ENCODE measurements around the gene LTO1.

The LTO1 gene

GRCh38 chr11:69645801-69646492, 29.2 kb downstream of the LTO1 start:
- no peak for DNase-seq (ENCODE audit: low spot score)

DNA sequence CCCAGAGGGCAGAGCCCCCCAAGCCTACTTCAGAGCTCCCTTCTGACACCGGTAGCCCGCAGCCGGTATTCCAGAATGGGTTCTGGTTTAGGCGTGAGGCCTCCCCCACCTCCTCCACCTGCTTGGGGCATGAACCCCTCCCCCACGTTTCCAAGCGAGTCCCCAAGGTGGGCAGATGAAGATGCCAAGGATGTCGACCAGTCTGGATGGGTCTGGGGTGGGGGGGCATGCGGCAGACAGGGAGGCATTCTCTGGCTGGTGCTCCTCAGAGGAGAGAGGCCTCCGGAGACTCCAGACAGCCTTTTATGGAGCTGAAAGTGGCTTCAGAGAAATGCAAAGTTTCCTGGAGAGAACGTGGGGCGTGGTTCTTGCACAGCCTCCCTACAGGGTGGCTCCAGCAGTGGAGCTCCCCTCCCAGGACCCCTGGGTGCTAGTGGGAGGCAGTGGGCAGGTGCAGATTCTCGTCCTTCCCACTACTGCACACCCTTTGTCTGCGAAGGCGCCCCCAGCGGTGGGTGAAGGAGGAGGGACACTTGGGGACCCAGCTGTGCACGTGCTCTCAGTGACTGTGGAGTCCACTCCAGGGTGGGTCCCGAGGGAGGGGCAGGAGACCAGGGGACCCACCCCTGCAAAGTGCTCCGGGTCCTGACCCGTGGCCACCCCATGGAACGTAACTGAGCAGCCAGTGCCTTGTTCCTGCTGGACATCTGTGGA, 30.0 kb downstream of the LTO1 start:
- DNase-seq (ENCODE audit: low spot score), result no peak

DNA sequence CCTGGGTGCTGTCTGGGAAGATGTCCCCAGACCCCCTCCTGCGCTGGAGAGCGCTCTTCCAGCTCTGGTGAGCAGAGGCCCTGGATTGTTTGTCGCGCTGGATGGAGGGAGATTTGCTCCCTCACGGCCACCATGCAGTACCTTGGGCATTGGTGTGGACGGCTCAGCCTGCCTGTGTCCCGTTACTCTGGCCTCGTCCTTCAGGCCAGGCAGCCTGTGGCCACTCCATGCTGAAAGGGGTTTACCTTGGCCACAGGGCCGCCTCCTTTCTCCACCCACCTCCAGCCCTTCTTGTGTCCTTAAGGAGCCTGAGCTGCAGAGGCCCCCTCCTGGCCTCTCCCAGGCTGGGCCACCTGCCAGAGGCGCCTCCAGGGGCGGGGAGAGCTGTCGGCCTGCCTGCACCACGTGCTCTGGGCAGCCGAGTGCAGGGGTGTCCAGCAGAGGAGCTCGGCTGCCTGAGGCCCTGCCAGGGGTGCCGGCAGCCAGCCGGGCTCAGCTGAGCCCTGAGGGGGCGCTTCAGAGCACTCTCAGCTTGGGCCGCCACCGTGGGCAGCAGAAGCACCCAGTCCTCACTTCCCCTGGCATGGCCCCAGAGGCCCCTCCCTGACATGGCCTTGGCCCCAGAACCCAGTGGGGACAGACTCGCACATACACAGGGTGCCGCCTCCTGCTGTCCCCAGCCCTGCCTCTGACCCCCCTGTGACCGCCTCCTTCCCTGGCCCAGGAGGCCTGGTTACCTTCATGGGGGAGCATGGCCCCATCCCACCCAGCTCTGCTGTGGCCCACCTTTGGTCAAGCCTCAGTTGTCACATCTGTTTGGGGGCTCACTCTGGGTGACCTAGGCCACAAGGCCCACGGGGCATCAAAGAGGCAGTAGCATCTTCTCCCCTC, 30.8 kb downstream of the LTO1 start:
- peak; percentile 81 for DNase-seq (ENCODE audit: low spot score)

DNA sequence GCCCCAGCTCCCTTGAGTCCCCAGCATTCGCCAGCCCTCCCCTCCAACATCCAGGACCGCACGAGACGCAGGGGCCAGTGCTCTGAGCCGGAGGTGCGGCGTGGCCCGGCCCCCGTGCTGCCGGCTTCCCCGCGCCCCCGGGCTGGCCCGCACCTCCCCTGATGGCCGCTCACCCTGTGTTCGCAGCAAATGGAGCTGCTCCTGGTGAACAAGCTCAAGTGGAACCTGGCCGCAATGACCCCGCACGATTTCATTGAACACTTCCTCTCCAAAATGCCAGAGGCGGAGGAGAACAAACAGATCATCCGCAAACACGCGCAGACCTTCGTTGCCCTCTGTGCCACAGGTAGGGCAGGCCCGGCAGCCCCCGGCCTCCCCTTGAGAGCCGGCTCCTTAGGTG, 31.5 kb downstream of the LTO1 start:
- no peak for DNase-seq (ENCODE audit: low spot score)

DNA sequence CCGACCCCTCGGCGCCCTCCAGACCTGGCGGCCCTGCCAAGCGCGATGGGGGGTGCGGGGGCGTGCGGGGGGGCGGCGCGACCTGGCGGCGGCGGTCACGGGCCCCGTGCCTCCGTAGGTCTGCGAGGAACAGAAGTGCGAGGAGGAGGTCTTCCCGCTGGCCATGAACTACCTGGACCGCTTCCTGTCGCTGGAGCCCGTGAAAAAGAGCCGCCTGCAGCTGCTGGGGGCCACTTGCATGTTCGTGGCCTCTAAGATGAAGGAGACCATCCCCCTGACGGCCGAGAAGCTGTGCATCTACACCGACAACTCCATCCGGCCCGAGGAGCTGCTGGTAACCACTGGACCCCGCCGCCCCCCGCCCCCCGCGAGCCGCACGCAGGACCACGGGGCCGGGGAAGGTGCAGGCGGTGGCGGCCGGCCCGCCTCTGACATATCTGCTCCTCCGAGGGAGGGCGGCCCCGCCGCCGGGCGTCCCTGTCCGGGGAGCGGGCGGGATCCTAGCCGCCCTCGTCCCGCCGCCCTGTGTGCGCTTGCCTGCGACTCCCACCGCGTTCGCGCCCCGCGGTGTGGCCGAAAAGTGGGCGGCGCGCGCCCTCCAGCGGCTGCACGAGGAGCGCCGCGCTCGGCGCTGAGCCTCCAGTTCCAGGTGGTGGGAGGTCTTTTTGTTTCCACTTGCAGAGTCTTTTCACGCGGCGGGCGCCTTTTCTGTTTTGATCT, 32.1 kb downstream of the LTO1 start:
- peak; percentile 90 for DNase-seq (ENCODE audit: low spot score)

DNA sequence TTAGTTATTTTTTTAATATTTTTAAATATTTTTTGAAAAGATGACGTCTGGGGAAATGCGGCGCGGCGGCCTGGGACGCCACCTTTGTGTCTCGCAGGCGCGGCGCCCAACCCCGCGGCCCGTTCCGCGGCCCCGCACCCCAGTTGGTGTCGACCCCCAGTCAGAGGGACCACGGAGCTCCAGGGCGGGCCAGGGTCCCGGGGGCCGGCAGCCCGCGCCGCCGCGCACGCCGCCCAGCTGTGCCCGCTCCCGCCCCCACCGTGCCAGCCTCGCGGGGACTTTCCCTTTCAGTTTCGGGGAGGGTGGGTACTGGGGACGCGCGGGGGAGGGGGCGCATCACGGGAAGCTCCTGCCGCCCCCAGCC, 32.6 kb downstream of the LTO1 start:
- no peak for DNase-seq (ENCODE audit: low spot score)

- no peak for DNase-seq (ENCODE audit: low spot score)
These were observed 33.2 kb downstream of the LTO1 start for GRCh38 chr11:69641681-69642548.

- DNase-seq (ENCODE audit: low spot score), result peak; percentile 87
These were observed 34.1 kb downstream of the LTO1 start, which contains the start of gene CCND1 for GRCh38 chr11:69640995-69641581. Gene CCND1 (plus strand): TSS chr11:69641156. CDS start chr11:69641314, 158 bp downstream.

- no peak for DNase-seq (ENCODE audit: low spot score)
These were observed 34.7 kb downstream of the LTO1 start for GRCh38 chr11:69640260-69640994.

DNA sequence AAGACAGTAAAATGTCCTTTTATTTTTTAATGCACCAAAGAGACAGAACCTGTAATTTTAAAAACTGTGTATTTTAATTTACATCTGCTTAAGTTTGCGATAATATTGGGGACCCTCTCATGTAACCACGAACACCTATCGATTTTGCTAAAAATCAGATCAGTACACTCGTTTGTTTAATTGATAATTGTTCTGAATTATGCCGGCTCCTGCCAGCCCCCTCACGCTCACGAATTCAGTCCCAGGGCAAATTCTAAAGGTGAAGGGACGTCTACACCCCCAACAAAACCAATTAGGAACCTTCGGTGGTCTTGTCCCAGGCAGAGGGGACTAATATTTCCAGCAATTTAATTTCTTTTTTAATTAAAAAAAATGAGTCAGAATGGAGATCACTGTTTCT, 35.3 kb downstream of the LTO1 start:
- DNase-seq (ENCODE audit: low spot score), result no peak

- DNase-seq (ENCODE audit: low spot score), result peak; percentile 94
These were observed 36.0 kb downstream of the LTO1 start for GRCh38 chr11:69638941-69639681.

- DNase-seq (ENCODE audit: low spot score), result no peak
These were observed 36.9 kb downstream of the LTO1 start for GRCh38 chr11:69637941-69638871.

- DNase-seq (ENCODE audit: low spot score), result no peak
These were observed 37.8 kb downstream of the LTO1 start for GRCh38 chr11:69637198-69637940.

- DNase-seq (ENCODE audit: low spot score), result peak; percentile 83
These were observed 38.5 kb downstream of the LTO1 start for GRCh38 chr11:69636512-69637197.

DNA sequence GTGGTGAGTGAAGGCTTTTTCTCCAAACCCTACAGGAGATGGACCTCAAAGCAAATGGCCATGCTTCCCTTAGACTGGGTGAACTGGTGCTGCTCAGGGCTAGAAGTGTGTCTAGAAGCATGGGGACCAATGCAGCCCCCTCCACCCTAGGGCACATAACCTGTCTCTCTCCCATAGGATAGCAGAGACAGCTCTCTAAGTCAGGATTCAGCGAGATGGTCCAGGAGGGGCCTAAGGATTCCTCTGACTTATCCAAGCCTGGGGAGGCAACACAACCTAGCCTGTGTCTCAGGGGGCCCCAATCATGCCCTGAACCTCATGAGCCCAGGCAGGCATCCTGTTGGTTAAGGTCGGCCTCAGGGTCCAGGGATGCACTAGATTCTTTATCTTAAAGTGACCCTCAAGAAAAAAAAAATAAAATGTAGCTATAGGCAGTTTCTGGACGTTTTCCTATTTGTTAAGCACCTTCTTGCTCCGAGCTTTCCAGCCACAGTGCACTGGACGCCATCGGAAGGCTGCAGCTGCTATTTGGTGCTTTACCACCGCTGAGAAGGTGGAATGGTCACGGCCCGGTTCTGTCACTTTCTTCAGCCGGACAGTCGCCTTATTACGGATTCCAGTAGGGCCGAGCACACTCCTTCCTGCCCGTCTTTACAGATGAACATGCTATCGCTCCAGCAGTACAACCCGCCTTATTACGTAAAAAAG, 39.2 kb downstream of the LTO1 start:
- no peak for DNase-seq (ENCODE audit: low spot score)

- no peak for DNase-seq (ENCODE audit: low spot score)
These were observed 40.0 kb downstream of the LTO1 start for GRCh38 chr11:69635195-69635594.

Data from left forelimb (tissue), 1 donor.